Transverse colon (tissue), 4 donors: ENCODE results near the gene DUSP3. TPM values are rescaled to one million over a fixed set of nuclear protein-coding genes. Genes with fewer than 3 reads are reported as not detected.

Experiments
- DNase-seq: peaks from one replicate; pipeline ENCODE4 v3.0.0-alpha.2; 2019
- H3K27ac ChIP-seq, 4 donors: fragments of 200-600 bp; sonication (generic); 2 replicates each; pipeline ENCODE4 v1.5.1; 2016 to 2018; ENCODE audit warnings: inconsistent platforms in 4 of 4
- H3K27me3 ChIP-seq: fragments of 200-600 bp; sonication (generic); 2 replicates; pipeline ENCODE4 v1.5.1; 2017; ENCODE audit warnings: inconsistent platforms
- H3K36me3 ChIP-seq, 4 donors: fragments of 200-600 bp; sonication (generic); 2 replicates each; pipeline ENCODE4 v1.5.1; 2017 to 2019; ENCODE audit warnings: inconsistent platforms in 4 of 4
- H3K4me1 ChIP-seq, 4 donors: fragments of 200-600 bp; sonication (generic); 2 replicates each; pipeline ENCODE4 v1.5.1; 2017 to 2020; ENCODE audit warnings: inconsistent platforms in 4 of 4
- H3K4me3 ChIP-seq, 4 donors: fragments of 200-600 bp; sonication (generic); 1 replicate in 1 of 4; 2 replicates in 3 of 4; pipeline versions ENCODE4 v1.5.1 to v1.6.1; 2017 to 2019; ENCODE audit warnings: inconsistent platforms in 4 of 4
- H3K9me3 ChIP-seq, 2 donors: fragments of 200-600 bp; sonication (generic); 2 replicates each; pipeline ENCODE4 v1.5.1; 2017 to 2019; ENCODE audit warnings: inconsistent platforms in 2 of 2
- EP300 ChIP-seq: sonication (generic); formaldehyde crosslinking; IDR thresholded peaks from one replicate; pipeline ENCODE4 v1.6.1; 2017; ENCODE audit warnings: antibody characterized with exemption, low read depth
- POLR2A ChIP-seq: fragments of 450-650 bp; IDR thresholded peaks from one replicate; pipeline ENCODE4 v1.6.1; 2016; ENCODE audit warnings: antibody characterized with exemption, mild to moderate bottlenecking, moderate library complexity
- POLR2AphosphoS5 ChIP-seq, 3 donors: sonication (generic); formaldehyde crosslinking; IDR thresholded peaks; one replicate each; pipeline ENCODE4 v1.6.1; 2016; ENCODE audit warnings: antibody characterized with exemption in 3 of 3
- WGBS, 2 donors: methylation state at CpG; one replicate each; pipeline ENCODE4 v1.1.5; 2018; ENCODE audit warnings: low coverage in 1 of 2; 5-methylcytosine and 5-hydroxymethylcytosine counted together
- in situ Hi-C, 4 donors: fragments of 200-750 bp; cut with MboI; loops; one replicate each; pipeline versions ENCODE4 v1.15.0 to v1.15.1; 2017; ENCODE audit warnings: low sequenced_read_pairs in 3 of 4, low pct_ligation_motif_present in 1 of 4, low pct_unique_long_range_greater_than_20kb in 1 of 4
- intact Hi-C: fragments of 100-400 bp; cut with DNase I; formaldehyde crosslinking; loops from one replicate; pipeline ENCODE4 v1.15.1; 2023; ENCODE audit warnings: low total_unique reads
- total RNA-seq, 4 donors: library from RNA; depleted of rRNA; stranded (reverse); fragments of >200 nt; gene quantifications; one replicate each; pipeline ENCODE4 v1.1.0, GENCODE V29; 2016
- TF ChIP-seq, protein P1 (sequence below), 5 experiments: fragments of 200-600 bp in 3 of 5; fragments of 450-650 bp in 2 of 5; sonication (generic) in 3 of 5; IDR thresholded peaks; 1 replicate in 2 of 5; 2 replicates in 3 of 5; pipeline ENCODE4 v1.5.1; 2016 to 2017; ENCODE audit warnings: antibody characterized with exemption in 5 of 5, inconsistent platforms in 3 of 5, mild to moderate bottlenecking in 2 of 5, moderate library complexity in 1 of 5

DUSP3 gene
- total RNA-seq, result 100 to 1,000 TPM in 1 of 4 donors, 10 to 100 TPM in 3; 52.7 to 145 (median 70.9) TPM

DNA sequence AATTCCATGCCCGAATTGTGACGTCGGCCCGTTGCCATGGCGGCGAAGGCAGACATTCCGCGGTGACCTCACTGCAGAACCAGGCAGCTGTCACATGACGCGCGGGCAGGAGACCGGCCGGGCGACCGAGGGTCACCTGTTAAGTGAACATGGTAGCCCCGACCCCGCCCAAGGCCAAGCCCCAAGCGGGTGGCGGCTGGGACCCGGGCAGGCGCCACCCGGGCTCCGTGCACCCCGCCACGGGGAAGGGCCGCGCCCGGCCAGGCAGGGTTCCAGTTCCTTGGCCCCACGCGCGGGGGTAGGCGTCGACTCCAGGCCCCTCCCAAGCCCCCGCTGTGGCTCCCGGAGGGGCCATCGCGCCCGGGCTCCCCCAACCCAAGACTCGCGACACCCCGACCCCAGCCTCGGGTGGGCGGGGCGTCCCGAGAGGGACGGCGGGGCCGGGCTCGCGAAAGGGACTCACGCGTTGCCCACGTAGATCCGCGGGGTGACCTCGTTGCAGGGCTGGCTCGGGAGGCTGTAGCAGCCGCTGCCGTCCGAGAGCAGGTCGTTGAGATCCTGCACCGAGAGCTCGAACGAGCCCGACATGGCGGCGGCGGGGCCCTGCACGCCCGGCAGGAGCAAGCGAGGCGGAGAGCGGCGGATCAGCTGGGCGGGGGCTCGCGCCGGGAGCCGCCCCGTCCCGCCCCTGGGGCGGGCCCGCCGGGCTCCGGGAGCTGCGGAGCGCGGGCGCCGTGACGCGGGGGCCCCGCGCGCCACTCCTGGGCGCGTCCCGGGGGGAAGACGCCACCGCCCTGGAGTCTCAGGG lies at the start of gene DUSP3:
TSS of gene DUSP3 (minus strand) at position 641 of the 808 bp plus-strand sequence. CDS start at position 588, 53 bp downstream.
- Histone ChIP-seq H3K27me3 (peaks cover 15% of the 10 kb centered on the region), H3K9me3 (no peaks in the 10 kb centered on the region), H3K4me1 (peaks cover 11 to 23% (median 19%) of the 10 kb centered on the region in 4 donors), H3K36me3 (peaks cover 0 to 6% (median 1%) of the 10 kb centered on the region in 4 donors), H3K4me3 (peak within 1 kb of the TSS; percentile 79 to 99 (median 88)), H3K27ac (peak within 1 kb of the TSS; percentile 96 to 100 (median 100))
- in situ Hi-C loops, result no loop called here
- DNase-seq, result peak; percentile 96
- intact Hi-C loops, result no loop called here
- WGBS, 2 donors, result 0% methylated on average over 56 of the region's 100 CpGs; no CpG with 5 or more reads in 1 of the 2 donors
- peak; percentile 56 for TF ChIP-seq EP300
- peak; percentile 89 for TF ChIP-seq POLR2A
- peak; percentile 90 to 95 (median 93) for TF ChIP-seq POLR2AphosphoS5 (IDR thresholded peaks at IDR 0.05)
- TF ChIP-seq, protein P1, sequence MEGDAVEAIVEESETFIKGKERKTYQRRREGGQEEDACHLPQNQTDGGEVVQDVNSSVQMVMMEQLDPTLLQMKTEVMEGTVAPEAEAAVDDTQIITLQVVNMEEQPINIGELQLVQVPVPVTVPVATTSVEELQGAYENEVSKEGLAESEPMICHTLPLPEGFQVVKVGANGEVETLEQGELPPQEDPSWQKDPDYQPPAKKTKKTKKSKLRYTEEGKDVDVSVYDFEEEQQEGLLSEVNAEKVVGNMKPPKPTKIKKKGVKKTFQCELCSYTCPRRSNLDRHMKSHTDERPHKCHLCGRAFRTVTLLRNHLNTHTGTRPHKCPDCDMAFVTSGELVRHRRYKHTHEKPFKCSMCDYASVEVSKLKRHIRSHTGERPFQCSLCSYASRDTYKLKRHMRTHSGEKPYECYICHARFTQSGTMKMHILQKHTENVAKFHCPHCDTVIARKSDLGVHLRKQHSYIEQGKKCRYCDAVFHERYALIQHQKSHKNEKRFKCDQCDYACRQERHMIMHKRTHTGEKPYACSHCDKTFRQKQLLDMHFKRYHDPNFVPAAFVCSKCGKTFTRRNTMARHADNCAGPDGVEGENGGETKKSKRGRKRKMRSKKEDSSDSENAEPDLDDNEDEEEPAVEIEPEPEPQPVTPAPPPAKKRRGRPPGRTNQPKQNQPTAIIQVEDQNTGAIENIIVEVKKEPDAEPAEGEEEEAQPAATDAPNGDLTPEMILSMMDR (IDR thresholded peaks at IDR 0.05), result peak in 1 of 5 experiments; percentile 24

DNA sequence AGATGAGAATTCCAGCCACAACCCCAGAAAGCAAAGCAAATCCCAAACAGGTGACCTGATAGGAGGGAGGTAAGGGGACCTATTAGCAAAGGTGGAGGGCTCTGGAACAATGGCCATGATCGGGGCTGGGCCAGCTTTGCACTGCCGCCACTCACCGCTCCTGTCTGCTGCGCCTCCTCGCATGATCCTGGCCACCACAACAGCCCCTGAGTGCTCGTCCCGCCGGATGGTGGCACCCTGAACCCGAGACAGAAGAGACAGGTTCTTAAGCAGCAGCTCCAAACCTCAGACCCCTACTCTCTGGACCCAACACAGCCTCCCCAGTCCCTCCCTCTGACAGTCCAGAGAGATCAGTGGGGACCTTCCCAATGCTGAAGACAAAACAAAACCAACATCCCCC lies 48.8 kb upstream of the DUSP3 start:
- TF ChIP-seq, protein P1 (IDR thresholded peaks at IDR 0.05), result no peak
- TF ChIP-seq POLR2A (no peak), EP300 (no peak), POLR2AphosphoS5 (IDR thresholded peaks at IDR 0.05) (no peak)
- in situ Hi-C loops (no loop called here), intact Hi-C loops (no loop called here)
- no peaks in the 10 kb centered on the region for H3K9me3 ChIP-seq
- H3K4me1 ChIP-seq, result peaks cover 0 to 14% (median 10%) of the 10 kb centered on the region in 4 donors
- H3K27me3 ChIP-seq, result no peaks in the 10 kb centered on the region
- no peaks in the 10 kb centered on the region for H3K36me3 ChIP-seq
- no peak for DNase-seq
- WGBS, 2 donors, result 80 to 89% methylated on average over 3 to 9 of the region's 9 CpGs
- H3K27ac ChIP-seq, result no peak overlapping the region
- H3K4me3 ChIP-seq, result no peak overlapping the region

GRCh38 chr17:43826206-43826605 lies 47.4 kb upstream of the DUSP3 start:
- no peak for DNase-seq
- H3K9me3 ChIP-seq, result no peaks in the 10 kb centered on the region
- intact Hi-C loops, result no loop called here
- H3K27me3 ChIP-seq, result no peaks in the 10 kb centered on the region
- TF ChIP-seq, protein P1 (IDR thresholded peaks at IDR 0.05), result no peak
- TF ChIP-seq POLR2AphosphoS5 (IDR thresholded peaks at IDR 0.05), result no peak
- no peak for TF ChIP-seq POLR2A
- no peak for TF ChIP-seq EP300
- no peaks in the 10 kb centered on the region for H3K36me3 ChIP-seq
- 97% methylated on average over 7 of the region's 7 CpGs; no CpG with 5 or more reads in 1 of the 2 donors for WGBS, 2 donors
- H3K4me3 ChIP-seq, result no peak overlapping the region
- H3K4me1 ChIP-seq, result peaks cover 0 to 8% (median 6%) of the 10 kb centered on the region in 4 donors
- H3K27ac ChIP-seq, result no peak overlapping the region
- in situ Hi-C loops, result no loop called here

DNA sequence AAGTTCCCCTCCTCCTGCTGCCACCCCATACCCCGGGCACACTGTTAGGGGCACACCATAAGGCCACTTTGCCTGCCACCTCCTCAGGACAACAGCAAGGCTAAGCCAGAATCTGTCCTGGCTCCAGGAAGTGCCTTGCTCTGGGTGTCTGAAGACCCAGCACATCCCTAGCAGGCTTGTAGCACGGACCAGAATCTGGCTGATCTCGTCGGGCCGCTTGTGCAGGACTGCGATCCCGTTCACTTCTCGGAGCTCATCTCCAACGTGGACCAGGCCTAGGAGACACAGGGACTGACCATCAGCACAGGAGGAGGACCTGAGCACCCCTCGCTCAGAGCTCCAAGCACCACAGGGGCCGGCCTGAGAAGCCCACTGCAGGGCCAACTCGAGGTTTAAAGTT lies 46.8 kb upstream of the DUSP3 start:
- in situ Hi-C loops, result no loop called here
- H3K27me3 ChIP-seq, result no peaks in the 10 kb centered on the region
- no peak for DNase-seq
- 88% methylated on average over 12 of the region's 12 CpGs; no CpG with 5 or more reads in 1 of the 2 donors for WGBS, 2 donors
- H3K27ac ChIP-seq, result no peak overlapping the region
- H3K4me3 ChIP-seq, result no peak overlapping the region
- H3K36me3 ChIP-seq, result no peaks in the 10 kb centered on the region
- H3K9me3 ChIP-seq, result no peaks in the 10 kb centered on the region
- no peak for TF ChIP-seq EP300
- no peak for TF ChIP-seq POLR2A
- TF ChIP-seq, protein P1 (IDR thresholded peaks at IDR 0.05), result no peak
- TF ChIP-seq POLR2AphosphoS5 (IDR thresholded peaks at IDR 0.05), result no peak
- peaks cover 0 to 8% (median 6%) of the 10 kb centered on the region in 4 donors for H3K4me1 ChIP-seq
- intact Hi-C loops, result no loop called here
